ENCODE data around the gene SCCPDH. TPM values are rescaled to one million over a fixed set of nuclear protein-coding genes. Genes with fewer than 3 reads are reported as not detected.
A peak's percentile ranks its signal among the peaks of the same experiment; 100 is the strongest.

The SCCPDH gene
- total and polyA plus RNA-seq, 2 of the 13 experiments (the other 11 are each of a cell fraction or from before 2014, with no cell fraction given) = 36.7 to 62.3 TPM

- TF ChIP-seq HMGXB3 (CRISPR knock-in tag; IDR thresholded peaks at IDR 0.05; ENCODE audit: borderline replicate concordance) (no peak), ZSCAN21 (CRISPR knock-in tag; IDR thresholded peaks at IDR 0.05; ENCODE audit: borderline replicate concordance) (peak; percentile 46; the same call in 1 of the 2 replicates), AFF4 (CRISPR knock-in tag; IDR thresholded peaks at IDR 0.05) (no peak), HIC2 (CRISPR knock-in tag; IDR thresholded peaks at IDR 0.05; ENCODE audit: low read depth) (no peak), GZF1 (CRISPR knock-in tag; IDR thresholded peaks at IDR 0.05) (0 out of 2 replicates have a peak, but pooled peaks have one; percentile 46), MTA3 (CRISPR knock-in tag; IDR thresholded peaks at IDR 0.05) (no peak), ZNF615 (CRISPR knock-in tag; IDR thresholded peaks at IDR 0.05; ENCODE audit: borderline replicate concordance) (no peak), FIP1L1 (IDR thresholded peaks at IDR 0.05; ENCODE audit: borderline replicate concordance, insufficient read depth, low read depth, low read length) (no peak), ZNF788 (CRISPR knock-in tag; IDR thresholded peaks at IDR 0.05; ENCODE audit: borderline replicate concordance) (no peak), KLF16 (CRISPR knock-in tag; IDR thresholded peaks at IDR 0.05) (peak in 1 of 2 experiments; percentile 40; a peak in 1 of 4 replicates), HNF1A (IDR thresholded peaks at IDR 0.05; ENCODE audit: low read depth) (no peak), HNF1A (CRISPR knock-in tag; IDR thresholded peaks at IDR 0.05; ENCODE audit: borderline replicate concordance) (peak; percentile 20; the same call in 1 of the 2 replicates)
Observed at GRCh38 chr1:246724016-246724730, at the start of gene SCCPDH (continued).

Data from HepG2 (cell line).